ENCODE data around the gene BLACAT1.
"Not testable (repeated sequence)": the region's sequence is repeated elsewhere in the genome, so short reads cannot be mapped to it uniquely, and the experiment has no call there.

The BLACAT1 gene

GRCh38 chr1:205437570-205437969 is 18.3 kb downstream of the BLACAT1 start:
- no peak for TF ChIP-seq CTCF (IDR thresholded peaks at IDR 0.05; ENCODE audit: low read depth, low read length)
- DNase-seq (ENCODE audit: extremely low read depth, low read depth) = no peak

GRCh38 chr1:205436776-205437410 is 19.0 kb downstream of the BLACAT1 start:
- no peak for DNase-seq (ENCODE audit: extremely low read depth, low read depth)
- no peak for TF ChIP-seq CTCF (IDR thresholded peaks at IDR 0.05; ENCODE audit: low read depth, low read length)

- DNase-seq (ENCODE audit: extremely low read depth, low read depth) = no peak
These were observed 20.0 kb downstream of the BLACAT1 start for GRCh38 chr1:205435578-205436573.

DNA sequence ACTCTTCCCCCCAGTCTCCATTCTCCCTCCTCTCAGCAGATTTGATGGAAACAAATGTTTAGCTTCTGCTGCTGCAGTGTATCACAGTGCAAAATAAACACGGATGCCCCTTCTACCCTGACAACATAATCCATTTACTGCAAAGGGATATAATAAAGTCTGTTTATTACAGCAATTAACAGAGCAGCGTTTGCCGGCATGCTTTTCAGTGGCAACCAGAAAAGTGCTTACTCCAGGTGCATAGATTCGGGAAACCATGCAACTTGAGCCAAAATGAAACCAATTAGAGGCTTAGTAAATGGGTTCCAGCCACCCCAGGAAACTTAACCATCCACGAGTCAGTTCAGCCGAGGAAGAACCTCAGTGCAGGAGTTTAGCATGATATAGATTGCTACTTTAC is 21.1 kb downstream of the BLACAT1 start:
- no peak for DNase-seq (ENCODE audit: extremely low read depth, low read depth)
- no peak for TF ChIP-seq CTCF (IDR thresholded peaks at IDR 0.05; ENCODE audit: low read depth, low read length)

More at GRCh38 chr1:205435578-205436573, 20.0 kb downstream of the BLACAT1 start:
- TF ChIP-seq CTCF (IDR thresholded peaks at IDR 0.05; ENCODE audit: low read depth, low read length) = no peak

DNA sequence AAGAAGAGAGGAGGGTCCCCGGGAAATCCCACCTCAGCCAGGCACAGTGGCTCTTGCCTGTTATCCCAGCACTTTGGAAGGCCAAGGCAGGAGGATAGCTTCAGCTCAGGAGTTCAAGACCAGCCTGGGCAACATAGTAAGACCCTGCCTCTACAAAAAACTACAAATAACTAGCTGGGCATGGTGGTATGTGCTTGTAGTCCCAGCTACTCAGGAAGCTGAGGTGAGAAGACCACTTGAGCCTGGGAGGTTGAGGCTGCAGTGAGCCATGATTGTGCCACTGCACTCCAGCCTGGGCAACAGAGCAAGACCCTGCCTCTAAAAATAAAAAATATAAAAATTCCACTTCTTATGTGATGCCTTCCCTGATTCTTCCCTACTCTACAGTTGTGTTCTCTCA is 23.2 kb downstream of the BLACAT1 start:
- DNase-seq (ENCODE audit: extremely low read depth, low read depth) = not testable (repeated sequence)

DNA sequence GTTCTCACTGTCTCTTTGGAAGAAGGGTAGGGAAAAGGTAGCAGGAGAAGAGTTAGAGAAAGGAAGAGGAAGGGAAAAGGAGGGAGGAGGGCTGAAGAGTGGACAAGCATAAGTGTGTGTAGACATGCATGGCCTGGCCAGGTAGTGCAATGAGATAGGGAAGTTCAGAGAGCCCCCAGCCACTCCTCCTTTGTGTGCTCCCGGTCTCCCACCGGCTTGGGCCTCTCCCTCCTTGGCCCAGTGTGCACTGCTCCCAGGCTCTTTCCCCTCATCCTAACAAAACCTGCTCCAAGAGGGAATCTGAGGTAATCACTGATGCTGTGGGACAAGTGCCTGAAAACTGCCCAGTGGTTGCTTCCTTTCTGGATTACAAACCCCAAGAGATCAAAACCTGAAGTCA is 23.7 kb downstream of the BLACAT1 start:
- no peak for DNase-seq (ENCODE audit: extremely low read depth, low read depth)
- TF ChIP-seq CTCF (IDR thresholded peaks at IDR 0.05; ENCODE audit: low read depth, low read length) = no peak

GRCh38 chr1:205430696-205431305 is 25.0 kb downstream of the BLACAT1 start:
- TF ChIP-seq CTCF (IDR thresholded peaks at IDR 0.05; ENCODE audit: low read depth, low read length) = peak; percentile 82
- DNase-seq (ENCODE audit: extremely low read depth, low read depth) = no peak

Measured in AG09319 (cell line).